Right lobe of liver (tissue), 6 donors: ENCODE results near the gene NFKBIL1. TPM values are rescaled to one million over a fixed set of nuclear protein-coding genes. Genes with fewer than 3 reads are reported as not detected.

Experiments used
- ATAC-seq, 4 donors: fragments of 200-7000 bp; cut with Tn5 transposase; one replicate each; pipeline ENCODE4 v1.9.1; 2020; ENCODE audit warnings: mild to moderate bottlenecking in 4 of 4, moderate library complexity in 4 of 4
- DNase-seq, 3 donors: peaks; one replicate each; pipeline ENCODE4 v3.0.0-alpha.2; 2020
- H3K27ac ChIP-seq, 3 donors: fragments of 200-600 bp; one replicate each; pipeline ENCODE4 v1.8.0; 2022
- H3K27me3 ChIP-seq, 2 donors: fragments of 200-600 bp; one replicate each; pipeline ENCODE4 v1.8.0; 2022
- H3K36me3 ChIP-seq, 4 donors: fragments of 200-600 bp; sonication (generic) in 1 of 4; one replicate each; pipeline versions ENCODE4 v1.5.1 to v1.8.0; 2017 to 2022; ENCODE audit warnings: control low read depth in 1 of 4
- H3K4me1 ChIP-seq, 4 donors: fragments of 200-600 bp; sonication (generic) in 1 of 4; one replicate each; pipeline versions ENCODE4 v1.5.1 to v1.8.0; 2017 to 2022; ENCODE audit warnings: control low read depth in 1 of 4
- H3K4me3 ChIP-seq, 3 donors: fragments of 200-600 bp; one replicate each; pipeline ENCODE4 v1.8.0; 2022
- H3K9me3 ChIP-seq, 4 donors: fragments of 200-600 bp; sonication (generic) in 1 of 4; one replicate each; pipeline versions ENCODE4 v1.5.1 to v1.8.0; 2017 to 2022; ENCODE audit warnings: control low read depth in 1 of 4
- CTCF ChIP-seq, 4 donors: fragments of 200-600 bp in 3 of 4; fragments of 450-650 bp in 1 of 4; IDR thresholded peaks; one replicate each; pipeline versions ENCODE4 v1.5.1 to v1.8.0; 2016 to 2022; ENCODE audit warnings: antibody characterized with exemption in 4 of 4, mild to moderate bottlenecking in 2 of 4
- POLR2A ChIP-seq: fragments of 450-650 bp; IDR thresholded peaks from one replicate; pipeline ENCODE4 v1.6.1; 2017; ENCODE audit warnings: antibody characterized with exemption, mild to moderate bottlenecking
- WGBS: methylation state at CpG from one replicate; pipeline ENCODE4 v1.1.6; 2018; ENCODE audit warnings: low coverage, low lambda C conversion rate; ENCODE audit not compliant: insufficient coverage; ENCODE audit errors: missing lambda C conversion rate; 5-methylcytosine and 5-hydroxymethylcytosine counted together
- intact Hi-C, 2 donors: fragments of 100-400 bp; cut with DNase I; formaldehyde crosslinking; loops; one replicate each; pipeline versions ENCODE4 v1.11.2 to v1.14.1; 2022
- total RNA-seq, 6 experiments: library from RNA; depleted of rRNA in 2 of 6; stranded (reverse); fragments of >200 nt in 2 of 6; fragmentation: NEBNext Ultra II Directional in 3 of 6; extraction: Animal tissue kit (Norgen Biotek cat#: 25700) in 3 of 6; gene quantifications; one replicate each; pipeline versions ENCODE4 v1.1.0 to v1.2.4, GENCODE V29; 2016 to 2023
- donor health status: DM: no; HTN: yes; CAD: no.
- donor health status: DM: no; HTN: no; CAD: no.
- donor health status: DM: no; HTN: no; CAD: no.
- donor health status: DM: no; HTN: yes; CAD: no.
- donor health status: DM: no; HTN: yes; CAD: no.

NFKBIL1 gene
- total RNA-seq, 6 experiments from 2014 or later, result 7.5 to 10.2 (median 8.3) TPM

GRCh38 chr6:31569861-31570536 lies 22.6 kb downstream of the NFKBIL1 start:
- ATAC-seq (no peak), DNase-seq (peak in 1 of 3 donors; percentile 19)
- no peak for TF ChIP-seq CTCF (IDR thresholded peaks at IDR 0.05)
- TF ChIP-seq POLR2A, result no peak
- H3K27me3 ChIP-seq, result no peaks in the 10 kb centered on the region
- H3K9me3 ChIP-seq, result no peaks in the 10 kb centered on the region
- 88% methylated on average over 1 of the region's 1 CpG for WGBS
- no peaks in the 10 kb centered on the region for H3K4me1 ChIP-seq
- H3K27ac ChIP-seq, result no peak overlapping the region
- H3K4me3 ChIP-seq, result no peak overlapping the region
- intact Hi-C loops, result no loop called here
- H3K36me3 ChIP-seq, result no peaks in the 10 kb centered on the region

GRCh38 chr6:31572041-31572911 lies 24.9 kb downstream of the NFKBIL1 start, which contains the start of gene LTA:
Gene LTA, plus strand, starts transcription at chr6:31572289. Its CDS starts 454 bp downstream, at chr6:31572743.
- Histone ChIP-seq H3K36me3 (no peaks in the 10 kb centered on the region), H3K27me3 (no peaks in the 10 kb centered on the region), H3K27ac (no peak within 1 kb of the TSS), H3K4me3 (no peak within 1 kb of the TSS), H3K9me3 (no peaks in the 10 kb centered on the region), H3K4me1 (no peaks in the 10 kb centered on the region)
- 40% methylated on average over 9 of the region's 27 CpGs for WGBS
- intact Hi-C loops, result no loop called here
- TF ChIP-seq CTCF (IDR thresholded peaks at IDR 0.05), result no peak
- no peak for TF ChIP-seq POLR2A
- ATAC-seq (peak in 1 of 4 donors; percentile 4), DNase-seq (peak in 1 of 3 donors; percentile 55)

GRCh38 chr6:31573239-31574105 lies 26.1 kb downstream of the NFKBIL1 start:
- WGBS, result 67% methylated on average over 9 of the region's 9 CpGs
- H3K27me3 ChIP-seq, result no peaks in the 10 kb centered on the region
- no peaks in the 10 kb centered on the region for H3K9me3 ChIP-seq
- H3K36me3 ChIP-seq, result no peaks in the 10 kb centered on the region
- H3K4me1 ChIP-seq, result no peaks in the 10 kb centered on the region
- H3K27ac ChIP-seq, result no peak overlapping the region
- no peak overlapping the region for H3K4me3 ChIP-seq
- TF ChIP-seq CTCF (IDR thresholded peaks at IDR 0.05) (no peak), POLR2A (no peak)
- peak in 1 of 3 donors; percentile 26 for DNase-seq
- no peak for ATAC-seq
- intact Hi-C loops, result no loop called here
